Natural killer cell (primary cell): Measurements from ENCODE around the gene HAT1. TPM values are rescaled to one million over a fixed set of nuclear protein-coding genes. Genes with fewer than 3 reads are reported as not detected.

ENCODE experiments used
- ATAC-seq, 3 donors: fragments of 150-1000 bp in 2 of 3; fragments of 200-7000 bp in 1 of 3; cut with Tn5 transposase; 1 replicate in 1 of 3; 2 replicates in 2 of 3; pipeline ENCODE4 v1.10.0; 2021; ENCODE audit warnings: mild to moderate bottlenecking in 2 of 3, moderate library complexity in 2 of 3
- DNase-seq, 2 donors: peaks; one replicate each; pipeline versions ENCODE4 v3.0.0 to v3.0.0-alpha.2; 2013 to 2021; ENCODE audit warnings: mixed read lengths in 1 of 2
- H3K27ac ChIP-seq: one replicate; pipeline ENCODE4 v1.5.1; 2013; ENCODE audit warnings: mild to moderate bottlenecking, low read length
- H3K27me3 ChIP-seq: one replicate; pipeline ENCODE4 v1.6.1; 2013; ENCODE audit warnings: low read length; ENCODE audit not compliant: control insufficient read depth, insufficient read depth
- H3K36me3 ChIP-seq: one replicate; pipeline ENCODE4 v1.6.1; 2013; ENCODE audit warnings: low read length; ENCODE audit not compliant: control insufficient read depth, insufficient read depth
- H3K4me1 ChIP-seq: one replicate; pipeline ENCODE4 v1.6.1; 2013; ENCODE audit warnings: low read length; ENCODE audit not compliant: control insufficient read depth, insufficient read depth
- H3K4me3 ChIP-seq: one replicate; pipeline ENCODE4 v1.5.1; 2013; ENCODE audit warnings: low read length
- H3K9me3 ChIP-seq: one replicate; pipeline ENCODE4 v1.6.1; 2013; ENCODE audit warnings: low read length; ENCODE audit not compliant: control insufficient read depth, insufficient read depth
- H3K27ac Mint-ChIP-seq, 2 donors: one replicate each; pipeline ENCODE4 v1.8.0; 2022; ENCODE audit warnings: mild to moderate bottlenecking in 2 of 2, mixed read lengths in 2 of 2, moderate library complexity in 1 of 2
- H3K27me3 Mint-ChIP-seq, 2 donors: one replicate each; pipeline ENCODE4 v1.8.0; 2022; ENCODE audit warnings: low read depth in 2 of 2, mixed read lengths in 2 of 2
- H3K36me3 Mint-ChIP-seq: one replicate; pipeline ENCODE4 v1.8.0; 2022; ENCODE audit warnings: mixed read lengths
- H3K4me1 Mint-ChIP-seq, 2 donors: one replicate each; pipeline ENCODE4 v1.8.0; 2022; ENCODE audit warnings: mixed read lengths in 2 of 2
- H3K4me3 Mint-ChIP-seq: one replicate; pipeline ENCODE4 v1.8.0; 2022; ENCODE audit warnings: mild to moderate bottlenecking, moderate library complexity, mixed read lengths
- H3K9me3 Mint-ChIP-seq, 2 donors: one replicate each; pipeline ENCODE4 v1.8.0; 2022; ENCODE audit warnings: mixed read lengths in 2 of 2
- CTCF ChIP-seq: fragments of 200-600 bp; IDR thresholded peaks from one replicate; pipeline ENCODE4 v1.8.0; 2022; ENCODE audit warnings: antibody characterized with exemption
- WGBS: methylation state at CpG from one replicate; pipeline ENCODE4 v1.1.7; 2013; ENCODE audit warnings: missing lambda C conversion rate; ENCODE audit not compliant: insufficient coverage; 5-methylcytosine and 5-hydroxymethylcytosine counted together
- intact Hi-C: fragments of 100-400 bp; cut with micrococcal nuclease; formaldehyde crosslinking; loops from one replicate; pipeline ENCODE4 v1.14.2; 2022
- total RNA-seq, 4 donors: library from RNA; stranded (reverse); fragments of 120-200 nt in 1 of 4; gene quantifications; one replicate each; pipeline versions ENCODE4 v1.2.3 to v1.2.4, GENCODE V29; 2013 to 2022

The HAT1 gene
- total RNA-seq, result 10 to 100 TPM; 29.7 to 32.7 (median 32.2) TPM
- total RNA-seq (2013), result 40.1 TPM

GRCh38 chr2:171922230-171923022 lies at the start of gene HAT1:
Gene HAT1, plus strand, starts transcription at chr2:171922461. Its CDS starts 40 bp downstream, at chr2:171922501.
- peak; percentile 97 to 99 (median 98) for ATAC-seq
- intact Hi-C loops, result loop anchor here (1.0 to 10.0 kb wide), 2 partner anchors 28 to 182 kb away; partner anchors contain the start of genes DLX2 and SLC25A12
- no peaks in the 10 kb centered on the region for H3K27me3 ChIP-seq
- peak within 1 kb of the TSS; percentile 68 for H3K4me3 ChIP-seq
- Mint-ChIP-seq H3K4me1 (peaks cover 30 to 34% of the 10 kb centered on the region in 2 donors), H3K27ac (peak within 1 kb of the TSS; percentile 93 to 95), H3K9me3 (no peaks in the 10 kb centered on the region), H3K36me3 (peaks cover 8% of the 10 kb centered on the region), H3K27me3 (peaks cover 0 to 2% of the 10 kb centered on the region in 2 donors), H3K4me3 (peak within 1 kb of the TSS; percentile 98)
- H3K9me3 ChIP-seq, result no peaks in the 10 kb centered on the region
- peak; percentile 98 to 99 for DNase-seq
- under 1% methylated on average over 61 of the region's 61 CpGs for WGBS
- peak within 1 kb of the TSS; percentile 91 for H3K27ac ChIP-seq
- peaks cover 5% of the 10 kb centered on the region for H3K36me3 ChIP-seq
- TF ChIP-seq CTCF, result no peak
- H3K4me1 ChIP-seq, result peaks cover 16% of the 10 kb centered on the region

DNA sequence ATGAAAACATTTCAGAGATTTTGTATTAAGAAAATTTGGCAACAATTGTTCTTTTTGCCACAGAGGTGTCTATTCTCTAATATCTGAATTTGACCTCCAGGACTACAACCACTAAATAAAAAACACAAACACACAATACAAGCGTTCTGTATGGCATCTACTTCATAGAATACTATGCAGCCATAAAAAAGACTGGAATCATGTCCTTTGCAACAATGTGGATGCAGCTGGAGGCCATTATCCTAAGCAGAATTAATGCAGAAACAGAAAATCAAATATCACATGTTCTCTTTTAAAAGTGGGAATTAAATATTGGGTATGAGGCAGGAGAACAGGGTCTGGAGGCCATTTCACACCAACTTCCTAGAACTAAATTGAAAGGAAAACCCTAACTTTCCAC lies 47.7 kb upstream of the HAT1 start:
- no peaks in the 10 kb centered on the region for H3K36me3 Mint-ChIP-seq
- intact Hi-C loops, result no loop called here
- no peaks in the 10 kb centered on the region for H3K9me3 ChIP-seq
- H3K9me3 Mint-ChIP-seq, result peaks cover 0 to 2% of the 10 kb centered on the region in 2 donors
- no peak overlapping the region for H3K4me3 Mint-ChIP-seq
- DNase-seq (no peak), ATAC-seq (no peak)
- no peaks in the 10 kb centered on the region for H3K27me3 Mint-ChIP-seq
- H3K27ac Mint-ChIP-seq, result no peak overlapping the region
- H3K4me3 ChIP-seq, result no peak overlapping the region
- WGBS, result 100% methylated on average over 1 of the region's 1 CpG
- no peaks in the 10 kb centered on the region for H3K27me3 ChIP-seq
- H3K27ac ChIP-seq, result no peak overlapping the region
- peaks cover 7 to 20% of the 10 kb centered on the region in 2 donors for H3K4me1 Mint-ChIP-seq
- H3K36me3 ChIP-seq, result no peaks in the 10 kb centered on the region
- no peak for TF ChIP-seq CTCF
- no peaks in the 10 kb centered on the region for H3K4me1 ChIP-seq

DNA sequence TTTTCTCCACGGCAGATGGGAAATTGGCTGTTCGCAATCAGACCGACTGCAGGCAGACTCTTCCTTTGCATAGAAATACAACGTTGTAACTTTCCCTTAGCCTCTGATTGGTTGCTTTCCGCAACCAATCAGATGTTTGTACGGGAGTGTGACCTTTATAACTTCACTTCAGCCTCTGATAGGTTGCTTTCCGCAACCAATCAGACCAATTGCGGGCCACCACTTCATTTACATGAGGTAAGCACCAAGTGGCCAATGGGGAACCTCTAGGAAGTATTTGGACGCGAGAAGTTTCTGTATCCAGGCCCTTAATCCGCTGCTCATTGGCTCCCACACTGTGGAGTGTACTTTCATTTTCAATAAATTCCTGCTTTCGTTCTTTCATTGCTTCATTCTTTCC lies 47.3 kb upstream of the HAT1 start:
- intact Hi-C loops, result no loop called here
- TF ChIP-seq CTCF, result no peak
- H3K4me3 ChIP-seq, result no peak overlapping the region
- Mint-ChIP-seq H3K27me3 (no peaks in the 10 kb centered on the region), H3K9me3 (peaks cover 0 to 2% of the 10 kb centered on the region in 2 donors), H3K27ac (peak overlapping the region in 1 of 2 donors; percentile 70), H3K4me1 (peaks cover 7 to 20% of the 10 kb centered on the region in 2 donors), H3K4me3 (no peak overlapping the region), H3K36me3 (no peaks in the 10 kb centered on the region)
- no peaks in the 10 kb centered on the region for H3K9me3 ChIP-seq
- H3K4me1 ChIP-seq, result no peaks in the 10 kb centered on the region
- no peak for DNase-seq
- H3K27ac ChIP-seq, result no peak overlapping the region
- 94% methylated on average over 12 of the region's 12 CpGs for WGBS
- no peak for ATAC-seq
- H3K27me3 ChIP-seq, result no peaks in the 10 kb centered on the region
- H3K36me3 ChIP-seq, result no peaks in the 10 kb centered on the region
